Stimulated activated CD8-positive, alpha-beta memory T cell treated with anti-CD3 and anti-CD28 coated beads, Interleukin-4, amount 100 ng/mL, for 24 hours (primary cell): ENCODE measurements around the gene TNPO2.
"Not testable (repeated sequence)": the region's sequence is repeated elsewhere in the genome, so short reads cannot be mapped to it uniquely, and the experiment has no call there.

Experiments
- DNase-seq: peaks from one replicate; pipeline ENCODE4 v3.0.0-alpha.2; 2020; ENCODE audit warnings: low read depth

Gene TNPO2

GRCh38 chr19:12736995-12737834 is 13.5 kb upstream of the TNPO2 start, which contains the start of gene GET3:
GET3 (plus strand) TSS chr19:12737497; CDS start chr19:12737506, 9 bp downstream.
- DNase-seq: peak; percentile 59

GRCh38 chr19:12733369-12734214 is 9.9 kb upstream of the TNPO2 start:
- DNase-seq: peak; percentile 40

DNA sequence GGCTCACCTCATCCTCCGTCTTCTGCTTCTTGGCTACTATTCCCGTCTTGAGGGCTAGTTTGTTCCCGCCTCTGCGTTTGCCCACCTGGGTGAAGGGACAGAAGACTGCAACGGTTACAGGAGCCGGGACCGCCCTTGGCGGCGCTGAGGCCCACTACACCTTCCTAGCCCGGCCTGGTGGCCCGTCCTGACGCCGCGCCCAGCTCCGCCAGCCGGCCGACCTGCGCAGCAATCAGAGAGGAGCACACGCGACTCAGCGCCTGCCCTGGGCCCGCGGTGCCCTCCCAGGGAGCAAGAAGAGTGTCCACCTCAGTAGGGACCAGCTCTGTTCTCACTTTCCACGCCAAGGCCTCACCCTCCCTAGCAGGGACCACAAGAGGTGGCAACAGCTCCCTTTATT is 7.6 kb upstream of the TNPO2 start:
- DNase-seq: no peak

- DNase-seq: no peak
Measured at GRCh38 chr19:12730064-12730463, 6.3 kb upstream of the TNPO2 start.

- no peak for DNase-seq
Measured at GRCh38 chr19:12727745-12728433, 4.2 kb upstream of the TNPO2 start.

DNA sequence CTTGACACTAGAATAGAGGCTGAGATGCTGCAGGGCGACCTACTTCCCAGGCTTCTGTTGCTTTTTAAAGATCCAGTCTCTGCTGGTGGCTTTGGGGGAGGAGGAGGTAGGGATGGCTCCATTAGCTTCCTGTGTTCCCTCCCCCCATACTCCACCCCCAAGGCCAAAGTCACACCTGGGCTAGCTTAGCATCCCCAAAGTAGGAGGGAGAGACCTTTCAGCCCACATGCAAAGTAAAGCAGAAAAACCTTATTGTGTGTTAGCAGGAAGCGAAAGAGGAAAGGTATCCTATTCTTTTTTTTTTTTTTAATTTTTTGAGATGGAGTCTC is 3.2 kb upstream of the TNPO2 start:
- no peak for DNase-seq

DNA sequence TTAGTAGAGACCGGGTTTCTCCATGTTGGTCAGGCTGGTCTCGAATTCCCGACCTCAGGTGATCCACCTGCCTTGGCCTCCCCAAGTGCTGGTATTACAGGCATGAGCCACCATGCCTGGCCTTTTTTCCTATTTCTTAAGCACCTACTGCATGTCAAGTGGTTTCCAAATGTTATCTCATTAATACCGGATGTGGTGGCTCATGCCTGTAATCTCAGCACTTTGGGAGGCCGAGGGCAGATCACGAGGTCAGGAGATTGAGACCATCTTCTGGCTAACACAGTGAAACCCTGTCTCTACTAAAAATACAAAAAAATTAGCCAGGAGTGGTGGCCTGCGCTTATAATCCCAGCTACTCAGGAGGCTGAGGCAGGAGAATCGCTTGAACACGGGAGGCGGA is 1.9 kb upstream of the TNPO2 start:
- DNase-seq: not testable (repeated sequence)

DNA sequence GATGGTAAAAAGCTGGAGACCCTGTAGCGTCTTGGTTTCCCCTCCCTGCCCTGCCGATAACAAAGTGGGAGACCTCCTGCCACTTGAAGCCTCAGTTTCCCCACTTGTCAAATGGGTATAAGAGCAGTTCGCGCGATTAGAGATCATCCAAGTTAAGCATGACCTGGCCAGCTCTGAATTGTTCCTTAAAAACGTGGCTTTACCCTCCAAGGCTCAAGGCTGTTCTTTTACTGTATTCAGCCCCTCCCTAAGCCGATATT is 421 bp downstream of the TNPO2 start:
- DNase-seq: no peak

- peak; percentile 86 for DNase-seq
Measured at GRCh38 chr19:12722566-12723380, 959 bp downstream of the TNPO2 start.

- peak; percentile 22 for DNase-seq
Measured at GRCh38 chr19:12721656-12722565, 1.8 kb downstream of the TNPO2 start.

- DNase-seq: no peak
Measured at GRCh38 chr19:12720851-12721655, 2.7 kb downstream of the TNPO2 start.

GRCh38 chr19:12720296-12720695 is 3.4 kb downstream of the TNPO2 start:
- no peak for DNase-seq

- no peak for DNase-seq
Measured at GRCh38 chr19:12715929-12716328, 7.8 kb downstream of the TNPO2 start.

DNA sequence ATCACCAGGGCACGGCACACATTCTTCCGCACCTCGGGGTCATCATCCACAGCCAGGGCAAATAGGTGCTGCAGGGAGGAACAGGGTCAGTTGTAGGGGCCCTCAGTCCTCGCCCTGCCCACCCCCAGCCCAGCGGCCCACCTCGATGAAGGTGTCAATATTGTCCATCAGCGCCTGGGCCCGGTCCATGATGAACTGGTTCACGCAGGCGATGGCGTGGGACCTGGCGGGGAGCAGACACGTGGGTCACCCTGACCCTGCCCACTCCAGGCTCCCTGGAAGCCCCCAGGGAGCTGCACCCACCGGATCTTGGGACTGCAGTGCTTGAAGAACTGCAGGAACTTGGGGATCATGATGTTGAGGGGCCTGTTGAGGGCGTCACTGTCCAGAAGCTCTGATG is 8.6 kb downstream of the TNPO2 start:
- no peak for DNase-seq

DNA sequence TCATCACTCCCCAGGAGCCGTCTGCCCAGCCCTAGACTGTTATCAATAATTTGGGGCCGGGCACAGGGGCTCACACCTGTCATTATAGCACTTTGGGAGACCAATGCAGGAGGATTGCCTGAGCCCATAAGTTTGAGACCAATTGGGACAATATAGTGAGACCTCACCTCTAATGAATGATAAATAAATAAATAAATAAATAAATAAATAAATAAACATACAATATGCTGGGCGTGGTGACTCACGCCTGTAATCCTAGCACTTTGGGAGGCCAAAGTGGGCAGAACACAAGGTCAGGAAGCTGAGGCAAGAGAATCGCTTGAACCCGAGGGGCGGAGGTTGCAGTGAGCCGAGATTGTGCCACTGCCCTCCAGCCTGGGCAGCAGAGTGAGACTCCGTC is 10.4 kb downstream of the TNPO2 start:
- DNase-seq: not testable (repeated sequence)

DNA sequence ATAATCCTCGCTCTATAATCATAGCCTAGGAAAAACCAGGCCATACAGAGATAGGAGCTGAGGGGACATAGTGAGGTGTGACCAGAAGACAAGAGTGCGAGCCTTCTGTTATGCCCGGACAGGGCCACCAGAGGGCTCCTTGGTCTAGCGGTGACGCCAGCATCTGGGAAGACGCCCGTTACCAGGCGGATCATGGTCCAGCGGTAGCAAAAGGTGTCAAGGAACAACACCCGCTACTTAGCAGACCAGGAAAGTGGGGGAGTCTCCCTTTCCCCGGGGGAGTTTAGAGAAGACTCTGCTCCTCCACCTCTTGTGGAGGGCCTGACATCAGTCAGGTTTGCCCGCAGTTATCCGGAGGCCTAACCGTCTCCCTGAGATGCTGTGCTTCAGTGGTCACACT is 11.7 kb downstream of the TNPO2 start:
- not testable (repeated sequence) for DNase-seq

DNA sequence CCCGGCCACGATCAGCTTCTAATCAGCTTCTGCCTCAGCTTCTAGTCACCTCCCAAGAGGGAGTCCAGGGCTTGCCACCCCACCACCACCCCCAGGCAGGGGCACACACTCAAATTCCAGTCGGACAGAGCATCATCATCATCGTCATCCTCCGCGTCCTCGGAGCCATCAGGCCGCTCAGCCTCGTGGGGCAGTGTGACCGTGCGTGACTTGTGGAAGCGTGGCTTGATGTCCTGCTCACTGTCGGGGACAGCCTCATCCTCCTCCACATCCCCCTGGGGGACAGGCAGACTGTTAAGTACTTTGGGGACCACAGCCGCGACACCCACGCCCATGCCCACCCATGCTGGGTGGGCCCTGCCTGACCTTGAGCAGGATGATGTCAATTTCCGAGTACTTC is 12.5 kb downstream of the TNPO2 start:
- no peak for DNase-seq

DNA sequence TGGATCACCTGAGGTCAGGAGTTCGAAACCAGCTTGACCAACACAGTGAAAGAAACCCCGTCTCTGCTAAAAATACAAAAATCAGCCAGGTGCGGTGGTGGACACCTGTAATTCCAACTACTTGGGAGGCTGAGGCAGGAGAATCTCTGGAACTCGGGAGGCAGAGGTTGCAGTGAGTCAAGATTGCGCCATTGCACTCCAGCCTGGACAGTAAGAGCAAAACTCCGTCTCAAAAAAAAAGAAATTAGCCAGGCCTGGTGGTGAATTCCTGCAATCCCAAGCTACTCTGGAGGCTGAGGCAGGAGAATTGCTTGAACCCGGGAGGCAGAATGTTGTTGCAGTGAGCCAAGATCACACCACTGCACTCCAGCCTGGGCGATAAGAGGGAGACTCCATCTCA is 15.1 kb downstream of the TNPO2 start:
- DNase-seq: no peak

DNA sequence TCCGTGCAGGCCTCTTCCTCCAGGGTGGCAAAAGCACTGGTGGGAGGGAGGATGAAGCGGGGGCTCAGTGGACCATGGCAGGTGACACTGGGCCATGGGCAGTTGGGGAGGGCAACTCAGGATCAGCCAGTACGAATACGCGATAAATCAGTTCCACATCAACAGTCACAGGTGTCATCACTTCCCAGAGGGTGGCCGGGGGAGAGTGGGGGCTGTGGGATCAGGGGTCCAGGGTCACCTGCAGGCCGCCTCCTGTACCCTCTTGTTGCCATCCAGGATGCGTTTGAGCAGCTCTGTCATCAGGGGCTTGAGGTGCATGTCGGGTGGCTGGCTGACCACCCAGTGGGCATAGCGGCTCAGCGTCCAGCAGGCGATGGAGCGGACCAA is 17.4 kb downstream of the TNPO2 start:
- DNase-seq: no peak

DNA sequence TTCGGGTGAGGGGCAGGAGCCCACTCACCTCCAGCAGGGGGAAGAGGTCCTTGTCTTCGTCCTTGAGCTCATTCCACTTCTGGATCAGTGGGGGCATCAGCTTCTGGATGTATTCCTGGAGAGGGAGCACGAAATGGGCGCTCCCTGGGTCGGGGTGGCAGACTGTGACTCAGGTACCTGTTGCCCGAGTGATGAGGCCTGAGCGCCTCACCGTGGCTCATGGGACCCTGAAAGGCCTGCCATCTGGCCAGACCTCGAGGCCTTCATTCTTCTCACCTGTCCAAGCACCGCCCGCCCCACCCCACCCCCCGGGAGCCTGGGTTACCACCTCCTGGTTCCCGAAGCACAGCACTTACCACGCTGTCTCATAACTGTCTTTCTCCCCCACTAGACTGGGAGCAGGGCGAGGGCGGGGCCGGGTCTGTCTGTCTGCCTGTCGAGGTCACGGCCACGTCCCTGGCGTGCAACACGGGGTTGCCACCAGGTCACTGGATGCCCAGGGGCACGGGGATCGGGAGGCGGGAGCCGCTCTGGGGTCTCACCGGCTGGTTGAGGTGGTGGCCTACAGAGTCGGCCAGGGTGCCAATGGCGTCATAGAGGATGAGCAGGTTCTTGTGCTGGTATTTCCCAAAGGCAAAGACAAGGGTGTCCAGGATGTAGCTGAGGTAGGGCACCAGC is 17.9 kb downstream of the TNPO2 start:
- no peak for DNase-seq
